Activated naive CD8-positive, alpha-beta T cell treated with anti-CD3 and anti-CD28 coated beads for 36 hours (primary cell): Measurements from ENCODE around the gene RFWD3. TPM values are rescaled to one million over a fixed set of nuclear protein-coding genes. Genes with fewer than 3 reads are reported as not detected.
"Not testable (repeated sequence)": the region's sequence is repeated elsewhere in the genome, so short reads cannot be mapped to it uniquely, and the experiment has no call there.

Experiments
- DNase-seq: peaks from one replicate; pipeline ENCODE4 v3.0.0; 2021
- H3K27ac Mint-ChIP-seq: one replicate; pipeline ENCODE4 v1.8.0; 2022; ENCODE audit warnings: mild to moderate bottlenecking, moderate library complexity, mixed read lengths
- H3K27me3 Mint-ChIP-seq: one replicate; pipeline ENCODE4 v1.8.0; 2022; ENCODE audit warnings: mild to moderate bottlenecking, mixed read lengths
- H3K36me3 Mint-ChIP-seq: one replicate; pipeline ENCODE4 v1.8.0; 2021; ENCODE audit warnings: mild to moderate bottlenecking, mixed read lengths
- H3K4me1 Mint-ChIP-seq: one replicate; pipeline ENCODE4 v1.8.0; 2021; ENCODE audit warnings: mixed read lengths
- H3K4me3 Mint-ChIP-seq: one replicate; pipeline ENCODE4 v1.8.0; 2022; ENCODE audit warnings: mild to moderate bottlenecking, moderate library complexity, mixed read lengths
- H3K9me3 Mint-ChIP-seq: one replicate; pipeline ENCODE4 v1.8.0; 2022; ENCODE audit warnings: mixed read lengths
- total RNA-seq, 2 experiments: library from RNA; stranded (reverse); gene quantifications; one replicate each; pipeline ENCODE4 v1.2.3, GENCODE V29; 2021

The RFWD3 gene
- total RNA-seq, 2 experiments from 2014 or later = 128 to 134 TPM

GRCh38 chr16:74680681-74681080, 14.0 kb upstream of the RFWD3 start:
- peaks cover 8% of the 10 kb centered on the region for H3K36me3 Mint-ChIP-seq
- no peaks in the 10 kb centered on the region for H3K9me3 Mint-ChIP-seq
- H3K27me3 Mint-ChIP-seq = no peaks in the 10 kb centered on the region
- no peak for DNase-seq
- no peak overlapping the region for H3K27ac Mint-ChIP-seq
- no peak overlapping the region for H3K4me3 Mint-ChIP-seq
- H3K4me1 Mint-ChIP-seq = peaks cover 2% of the 10 kb centered on the region

GRCh38 chr16:74679983-74680382, 13.3 kb upstream of the RFWD3 start:
- peaks cover 2% of the 10 kb centered on the region for H3K4me1 Mint-ChIP-seq

DNA sequence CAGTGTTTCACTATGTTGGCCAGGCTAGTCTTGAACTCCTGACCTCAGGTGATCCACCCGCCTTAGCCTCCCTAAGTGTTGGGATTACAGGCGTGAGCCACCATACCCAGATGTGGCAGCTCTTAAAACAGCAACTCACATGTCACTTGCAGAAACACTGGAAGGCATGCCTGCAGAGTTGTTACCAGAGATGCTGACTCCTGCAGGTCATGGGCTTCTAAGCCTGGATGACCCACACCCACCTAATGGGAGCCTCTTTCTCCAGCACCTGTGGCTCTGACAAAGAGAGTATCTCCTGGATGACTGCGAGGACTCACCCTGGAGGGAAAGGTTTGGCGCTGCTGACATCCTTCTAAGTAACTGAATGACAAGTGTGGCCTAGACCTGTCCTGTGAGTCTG, 11.2 kb upstream of the RFWD3 start:
- no peaks in the 10 kb centered on the region for H3K9me3 Mint-ChIP-seq
- H3K27me3 Mint-ChIP-seq = no peaks in the 10 kb centered on the region
- H3K27ac Mint-ChIP-seq = no peak overlapping the region

More at GRCh38 chr16:74679983-74680382, 13.3 kb upstream of the RFWD3 start:
- Mint-ChIP-seq H3K4me3 (no peak overlapping the region), H3K36me3 (peaks cover 8% of the 10 kb centered on the region), H3K9me3 (no peaks in the 10 kb centered on the region), H3K27ac (no peak overlapping the region), H3K27me3 (no peaks in the 10 kb centered on the region)
- no peak for DNase-seq

DNA sequence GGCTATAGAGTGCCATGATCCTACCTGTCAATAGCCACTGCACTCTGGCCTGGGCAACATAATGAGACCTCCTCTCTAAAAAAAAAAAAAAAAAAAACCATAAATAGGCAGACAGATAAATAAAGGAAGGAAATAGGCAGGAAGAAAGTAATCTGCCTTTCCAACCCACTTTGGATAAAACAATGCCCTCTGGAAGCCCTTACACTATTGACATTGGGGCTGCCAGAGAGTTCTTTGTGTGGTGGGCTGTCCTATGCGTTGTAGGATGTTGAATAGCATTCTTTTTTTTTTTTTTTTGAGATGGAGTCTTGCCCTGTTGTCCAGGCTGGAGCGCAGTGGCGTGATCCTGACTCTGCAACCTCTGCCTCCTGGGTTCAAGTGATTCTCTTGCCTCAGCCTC, 7.2 kb upstream of the RFWD3 start:
- no peak for DNase-seq
- Mint-ChIP-seq H3K4me1 (no peaks in the 10 kb centered on the region), H3K9me3 (no peaks in the 10 kb centered on the region), H3K27me3 (no peaks in the 10 kb centered on the region), H3K4me3 (no peak overlapping the region), H3K27ac (peak overlapping the region; percentile 59), H3K36me3 (peaks cover 16% of the 10 kb centered on the region)

More for the DNA sequence above, 11.2 kb upstream of the RFWD3 start:
- Mint-ChIP-seq H3K4me1 (no peaks in the 10 kb centered on the region), H3K4me3 (no peak overlapping the region), H3K36me3 (peaks cover 8% of the 10 kb centered on the region)
- no peak for DNase-seq

DNA sequence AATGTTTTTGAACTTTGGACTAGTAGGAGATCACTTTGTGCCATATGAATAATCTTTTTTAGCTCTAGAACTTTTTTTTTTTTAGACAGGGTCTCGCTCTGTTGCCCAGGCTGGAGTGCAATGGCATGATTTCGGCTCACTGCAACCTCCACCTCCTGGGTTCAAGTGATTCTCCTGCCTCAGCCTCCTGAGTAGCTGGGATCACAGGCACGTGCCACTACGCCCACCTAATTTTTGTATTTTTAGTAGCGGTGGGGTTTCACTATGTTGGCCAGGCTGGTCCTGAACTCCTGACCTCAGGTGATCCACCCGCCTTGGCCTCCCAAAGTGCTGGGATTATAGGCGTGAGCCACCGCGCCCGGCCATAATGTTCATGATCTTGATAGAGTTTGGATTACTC, 2.2 kb upstream of the RFWD3 start:
- H3K27me3 Mint-ChIP-seq, H3K9me3 Mint-ChIP-seq, H3K4me3 Mint-ChIP-seq, H3K27ac Mint-ChIP-seq, DNase-seq: not testable (repeated sequence)
- H3K4me1 Mint-ChIP-seq = peaks cover 20% of the 10 kb centered on the region
- peaks cover 36% of the 10 kb centered on the region for H3K36me3 Mint-ChIP-seq

DNA sequence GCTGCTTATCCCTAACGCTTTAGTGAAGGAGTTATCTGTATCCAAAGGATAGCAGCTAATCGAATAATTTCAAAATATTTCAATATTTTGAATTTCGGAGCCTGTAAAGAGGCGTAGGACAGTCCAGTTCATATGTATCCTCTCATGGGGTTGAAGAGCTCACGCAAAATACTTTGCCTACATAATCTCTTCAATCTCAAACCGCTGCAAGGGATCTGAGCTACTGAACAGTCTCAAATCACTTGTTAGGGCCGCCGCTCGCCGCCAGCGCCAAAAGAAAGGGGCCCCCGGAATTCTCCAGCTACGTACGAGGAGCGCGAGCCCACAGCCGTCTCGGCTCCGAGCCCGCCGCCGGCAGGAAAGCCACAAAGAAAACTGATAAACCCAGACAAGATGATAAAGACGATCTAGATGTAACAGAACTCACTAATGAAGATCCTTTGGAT, 601 bp upstream of the RFWD3 start:
- Mint-ChIP-seq H3K27ac (peak overlapping the region; percentile 97), H3K27me3 (no peaks in the 10 kb centered on the region), H3K36me3 (peaks cover 46% of the 10 kb centered on the region), H3K4me3 (peak overlapping the region; percentile 85), H3K9me3 (peaks cover 1% of the 10 kb centered on the region), H3K4me1 (peaks cover 33% of the 10 kb centered on the region)
- DNase-seq = peak; percentile 46

- H3K36me3 Mint-ChIP-seq = peaks cover 47% of the 10 kb centered on the region
- peak overlapping the region; percentile 85 for H3K4me3 Mint-ChIP-seq
- H3K27ac Mint-ChIP-seq = peak overlapping the region; percentile 97
- peaks cover 1% of the 10 kb centered on the region for H3K9me3 Mint-ChIP-seq
- no peaks in the 10 kb centered on the region for H3K27me3 Mint-ChIP-seq
- no peak for DNase-seq
- H3K4me1 Mint-ChIP-seq = peaks cover 41% of the 10 kb centered on the region
Observed at GRCh38 chr16:74666010-74666421, 661 bp downstream of the RFWD3 start.

DNA sequence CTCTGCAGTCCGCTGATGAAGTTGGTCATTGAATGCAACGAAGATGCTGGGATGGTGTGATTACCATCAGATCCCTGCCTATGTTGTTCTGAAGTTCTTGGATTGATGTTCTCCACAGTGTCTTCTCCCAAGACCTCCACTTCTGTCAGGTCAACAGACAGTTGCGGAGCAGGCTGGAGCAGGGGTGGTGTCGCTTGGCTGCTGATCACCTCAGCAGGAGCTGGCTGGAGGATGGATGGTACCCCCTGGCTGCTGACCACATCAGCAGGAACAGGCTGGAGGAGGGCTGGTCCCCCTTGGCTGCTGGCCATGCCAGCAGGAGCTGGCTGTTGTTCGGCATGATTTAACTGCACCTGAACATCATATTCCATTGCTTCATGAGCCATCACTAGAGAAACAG, 5.6 kb downstream of the RFWD3 start:
- H3K9me3 Mint-ChIP-seq = no peaks in the 10 kb centered on the region
- peaks cover 86% of the 10 kb centered on the region for H3K36me3 Mint-ChIP-seq
- no peak overlapping the region for H3K27ac Mint-ChIP-seq
- peak overlapping the region; percentile 34 for H3K4me3 Mint-ChIP-seq
- no peaks in the 10 kb centered on the region for H3K27me3 Mint-ChIP-seq
- H3K4me1 Mint-ChIP-seq = peaks cover 70% of the 10 kb centered on the region
- DNase-seq = no peak

- Mint-ChIP-seq H3K9me3 (no peaks in the 10 kb centered on the region), H3K27me3 (no peaks in the 10 kb centered on the region), H3K4me1 (peaks cover 76% of the 10 kb centered on the region), H3K27ac (no peak overlapping the region), H3K36me3 (peaks cover 84% of the 10 kb centered on the region), H3K4me3 (no peak overlapping the region)
- DNase-seq = no peak
Observed at GRCh38 chr16:74660383-74660782, 6.3 kb downstream of the RFWD3 start.

GRCh38 chr16:74659041-74659440, 7.6 kb downstream of the RFWD3 start:
- Mint-ChIP-seq H3K4me3 (peak overlapping the region; percentile 25), H3K36me3 (peaks cover 72% of the 10 kb centered on the region), H3K27ac (no peak overlapping the region), H3K9me3 (no peaks in the 10 kb centered on the region), H3K27me3 (no peaks in the 10 kb centered on the region), H3K4me1 (peaks cover 74% of the 10 kb centered on the region)
- DNase-seq = no peak

- Mint-ChIP-seq H3K4me1 (peaks cover 69% of the 10 kb centered on the region), H3K27ac (no peak overlapping the region), H3K9me3 (no peaks in the 10 kb centered on the region), H3K27me3 (no peaks in the 10 kb centered on the region), H3K36me3 (peaks cover 65% of the 10 kb centered on the region), H3K4me3 (peak overlapping the region; percentile 25)
- no peak for DNase-seq
Observed at GRCh38 chr16:74657870-74658642, 8.6 kb downstream of the RFWD3 start.

DNA sequence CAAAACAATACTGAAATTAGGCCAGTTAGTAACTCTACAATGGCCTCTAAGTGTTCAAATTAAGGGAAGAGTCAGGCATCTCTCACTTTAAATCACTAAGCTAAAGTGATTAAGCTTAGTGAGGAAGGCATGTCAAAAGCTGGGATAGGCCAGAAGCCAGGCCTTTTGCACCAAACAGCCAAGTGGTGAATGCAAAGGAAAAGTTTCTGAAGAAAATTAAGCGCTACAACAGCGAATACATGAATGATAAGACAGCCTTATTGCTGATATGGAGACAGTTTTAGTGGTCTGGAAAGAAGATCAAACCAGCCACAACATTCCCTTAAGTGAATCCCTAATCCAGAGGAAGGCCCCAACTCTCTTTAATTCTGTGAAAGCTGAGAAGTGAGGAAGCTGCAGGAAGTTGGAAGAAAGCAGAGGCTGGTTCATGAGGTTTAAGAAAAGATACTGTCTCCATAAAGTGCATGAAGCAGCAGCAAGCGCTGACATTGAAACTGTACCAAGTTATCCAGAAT, 12.1 kb downstream of the RFWD3 start:
- Mint-ChIP-seq H3K4me3 (no peak overlapping the region), H3K4me1 (peaks cover 50% of the 10 kb centered on the region)
- no peak for DNase-seq

GRCh38 chr16:74652883-74653282, 13.8 kb downstream of the RFWD3 start:
- H3K9me3 Mint-ChIP-seq, DNase-seq, H3K4me3 Mint-ChIP-seq, H3K27me3 Mint-ChIP-seq, H3K27ac Mint-ChIP-seq: not testable (repeated sequence)
- Mint-ChIP-seq H3K4me1 (peaks cover 34% of the 10 kb centered on the region), H3K36me3 (peaks cover 35% of the 10 kb centered on the region)

More for the DNA sequence above, 12.1 kb downstream of the RFWD3 start:
- Mint-ChIP-seq H3K27me3 (no peaks in the 10 kb centered on the region), H3K9me3 (no peaks in the 10 kb centered on the region), H3K36me3 (peaks cover 48% of the 10 kb centered on the region), H3K27ac (no peak overlapping the region)

- no peak for DNase-seq
- H3K9me3 Mint-ChIP-seq = no peaks in the 10 kb centered on the region
Observed at GRCh38 chr16:74652249-74652648, 14.4 kb downstream of the RFWD3 start.

GRCh38 chr16:74651841-74652240, 14.8 kb downstream of the RFWD3 start:
- H3K4me1 Mint-ChIP-seq = peaks cover 28% of the 10 kb centered on the region
- H3K4me3 Mint-ChIP-seq = no peak overlapping the region
- no peaks in the 10 kb centered on the region for H3K9me3 Mint-ChIP-seq
- no peaks in the 10 kb centered on the region for H3K27me3 Mint-ChIP-seq
- peaks cover 29% of the 10 kb centered on the region for H3K36me3 Mint-ChIP-seq
- no peak for DNase-seq
- no peak overlapping the region for H3K27ac Mint-ChIP-seq

More at GRCh38 chr16:74652249-74652648, 14.4 kb downstream of the RFWD3 start:
- no peak overlapping the region for H3K27ac Mint-ChIP-seq
- peaks cover 31% of the 10 kb centered on the region for H3K4me1 Mint-ChIP-seq
- no peaks in the 10 kb centered on the region for H3K27me3 Mint-ChIP-seq
- peaks cover 31% of the 10 kb centered on the region for H3K36me3 Mint-ChIP-seq
- H3K4me3 Mint-ChIP-seq = no peak overlapping the region
